Adrenal gland (tissue), 5 donors: ENCODE results near the gene GNAQ.

Experiments
- POLR2A ChIP-seq, 2 donors: fragments of 450-650 bp; IDR thresholded peaks; one replicate each; pipeline ENCODE4 v1.6.1; 2017; ENCODE audit warnings: antibody characterized with exemption in 2 of 2, mild to moderate bottlenecking in 2 of 2, moderate library complexity in 1 of 2
- TF ChIP-seq, protein P1 (sequence below), 6 experiments: fragments of 450-650 bp in 4 of 6; fragments of 200-600 bp in 2 of 6; sonication (generic) in 1 of 6; IDR thresholded peaks; 1 replicate in 5 of 6; 2 replicates in 1 of 6; pipeline versions ENCODE4 v1.5.1 to v1.8.0; 2016 to 2021; ENCODE audit warnings: antibody characterized with exemption in 6 of 6, mild to moderate bottlenecking in 2 of 6, moderate library complexity in 1 of 6
- donor health status: DM: no; HTN: no; CAD: no.

DNA sequence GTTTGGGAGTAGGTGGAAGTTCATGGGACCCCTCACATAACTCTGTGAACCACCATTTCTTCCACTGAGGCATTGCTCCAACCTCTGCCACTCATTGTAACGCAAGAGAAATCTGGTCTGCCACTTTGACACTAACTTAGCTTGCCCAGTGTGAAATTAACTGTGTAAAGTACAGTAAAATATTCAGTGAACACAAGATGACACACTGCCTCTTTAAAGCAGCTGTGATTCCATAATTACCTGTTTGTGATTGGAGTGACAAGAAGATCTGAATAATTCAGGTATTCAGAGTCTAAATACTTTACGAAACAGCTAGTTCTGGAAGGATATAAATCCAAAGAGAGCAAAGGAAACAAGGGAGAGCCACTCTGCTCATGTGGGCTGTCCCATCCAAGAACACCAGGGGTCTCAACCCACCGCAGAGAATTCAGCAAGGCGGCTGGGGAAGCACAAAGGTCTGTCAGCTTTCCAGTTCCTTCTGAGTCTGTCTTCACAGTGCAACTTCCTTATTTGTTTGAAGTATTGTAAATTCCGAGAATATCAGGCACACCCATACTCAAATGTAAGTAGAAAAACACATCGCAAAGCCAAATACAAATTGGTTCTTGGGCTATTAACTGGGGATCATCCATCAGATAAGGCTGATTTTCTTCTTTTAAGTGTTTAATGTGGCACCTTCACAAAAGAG is 86.9 kb downstream of the GNAQ start:
- TF ChIP-seq, protein P1, sequence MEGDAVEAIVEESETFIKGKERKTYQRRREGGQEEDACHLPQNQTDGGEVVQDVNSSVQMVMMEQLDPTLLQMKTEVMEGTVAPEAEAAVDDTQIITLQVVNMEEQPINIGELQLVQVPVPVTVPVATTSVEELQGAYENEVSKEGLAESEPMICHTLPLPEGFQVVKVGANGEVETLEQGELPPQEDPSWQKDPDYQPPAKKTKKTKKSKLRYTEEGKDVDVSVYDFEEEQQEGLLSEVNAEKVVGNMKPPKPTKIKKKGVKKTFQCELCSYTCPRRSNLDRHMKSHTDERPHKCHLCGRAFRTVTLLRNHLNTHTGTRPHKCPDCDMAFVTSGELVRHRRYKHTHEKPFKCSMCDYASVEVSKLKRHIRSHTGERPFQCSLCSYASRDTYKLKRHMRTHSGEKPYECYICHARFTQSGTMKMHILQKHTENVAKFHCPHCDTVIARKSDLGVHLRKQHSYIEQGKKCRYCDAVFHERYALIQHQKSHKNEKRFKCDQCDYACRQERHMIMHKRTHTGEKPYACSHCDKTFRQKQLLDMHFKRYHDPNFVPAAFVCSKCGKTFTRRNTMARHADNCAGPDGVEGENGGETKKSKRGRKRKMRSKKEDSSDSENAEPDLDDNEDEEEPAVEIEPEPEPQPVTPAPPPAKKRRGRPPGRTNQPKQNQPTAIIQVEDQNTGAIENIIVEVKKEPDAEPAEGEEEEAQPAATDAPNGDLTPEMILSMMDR (IDR thresholded peaks at IDR 0.05) = no peak
- no peak for TF ChIP-seq POLR2A (IDR thresholded peaks at IDR 0.05)
